Measurements from ENCODE around the gene FAM76A.
"Not testable (repeated sequence)": the region's sequence is repeated elsewhere in the genome, so short reads cannot be mapped to it uniquely, and the experiment has no call there.

The FAM76A gene

GRCh38 chr1:27778056-27778455 is 52.3 kb downstream of the FAM76A start:
- DNase-seq (ENCODE audit: low read depth in 2 of 2): no peak

GRCh38 chr1:27779122-27779521 is 53.4 kb downstream of the FAM76A start:
- no peak for DNase-seq (ENCODE audit: low read depth in 2 of 2)

DNA sequence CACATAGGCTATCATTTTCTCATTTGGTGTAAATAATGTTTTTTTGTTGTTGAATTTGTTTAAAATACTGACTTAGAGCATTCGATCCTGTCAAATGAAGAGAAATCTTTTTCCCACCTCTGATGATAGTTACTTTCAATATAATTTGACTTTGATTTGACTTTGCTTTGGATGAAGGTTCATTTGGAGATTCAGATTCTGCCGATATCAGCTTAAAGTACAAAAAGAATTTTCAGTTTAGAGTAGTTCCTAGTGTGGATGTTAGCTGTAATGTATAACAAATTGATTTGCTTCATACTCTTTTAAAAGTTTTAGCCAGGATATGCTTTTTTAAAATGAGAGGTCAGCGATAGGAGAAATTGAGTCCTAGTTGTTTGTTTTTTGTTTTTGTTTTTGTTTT is 57.2 kb downstream of the FAM76A start:
- DNase-seq (ENCODE audit: low read depth in 2 of 2): no peak

DNA sequence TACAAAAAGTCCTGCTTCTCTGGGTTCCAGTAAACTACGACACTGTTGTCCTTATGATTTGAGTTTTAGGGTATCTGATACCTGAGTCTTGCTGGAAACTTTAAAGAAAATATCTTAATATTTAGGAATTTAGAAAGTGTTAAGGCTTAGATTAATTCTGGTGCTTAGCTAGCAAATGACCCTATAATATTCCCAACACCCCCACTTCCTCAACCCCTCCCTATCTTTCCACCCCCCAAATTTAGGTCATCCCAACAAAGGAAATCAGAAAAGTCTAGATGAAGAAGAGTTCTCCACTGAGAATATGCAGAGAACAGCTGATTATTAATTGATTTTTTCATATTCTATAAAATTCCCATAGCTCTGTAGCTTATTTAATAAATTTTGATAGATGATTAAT is 58.9 kb downstream of the FAM76A start:
- DNase-seq (ENCODE audit: low read depth in 2 of 2): no peak

DNA sequence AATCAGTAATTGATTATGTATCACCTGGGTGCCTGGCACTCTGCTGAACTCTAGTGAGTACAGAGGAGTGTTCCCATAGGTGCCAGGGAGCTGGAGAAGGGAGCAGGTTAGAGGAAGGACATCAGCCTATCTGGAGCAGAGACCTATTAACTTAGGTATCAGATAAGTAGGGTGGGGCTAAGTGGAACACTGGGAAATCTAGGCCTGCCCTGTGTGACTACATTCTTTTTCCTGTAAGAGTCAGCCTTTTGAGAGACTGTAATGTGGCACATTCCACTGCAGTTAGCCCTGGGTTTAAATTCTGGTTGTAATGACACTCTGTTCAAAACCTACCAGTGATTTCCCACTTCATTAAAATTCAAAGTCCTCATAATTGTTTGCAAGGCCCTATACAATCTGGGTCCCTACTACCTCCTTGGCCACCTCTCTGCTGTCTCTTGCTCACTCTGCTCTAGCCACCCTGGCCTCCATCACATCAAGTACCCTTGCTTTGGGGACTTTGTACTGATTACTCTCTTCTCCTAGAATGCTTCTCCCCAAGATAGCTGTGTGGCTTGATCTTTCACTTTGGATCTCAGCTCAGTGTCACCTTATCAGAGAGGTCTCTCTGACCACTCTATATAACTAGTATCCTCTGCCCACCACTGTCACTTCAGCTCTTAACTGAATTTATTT is 60.2 kb downstream of the FAM76A start:
- no peak for DNase-seq (ENCODE audit: low read depth in 2 of 2)

DNA sequence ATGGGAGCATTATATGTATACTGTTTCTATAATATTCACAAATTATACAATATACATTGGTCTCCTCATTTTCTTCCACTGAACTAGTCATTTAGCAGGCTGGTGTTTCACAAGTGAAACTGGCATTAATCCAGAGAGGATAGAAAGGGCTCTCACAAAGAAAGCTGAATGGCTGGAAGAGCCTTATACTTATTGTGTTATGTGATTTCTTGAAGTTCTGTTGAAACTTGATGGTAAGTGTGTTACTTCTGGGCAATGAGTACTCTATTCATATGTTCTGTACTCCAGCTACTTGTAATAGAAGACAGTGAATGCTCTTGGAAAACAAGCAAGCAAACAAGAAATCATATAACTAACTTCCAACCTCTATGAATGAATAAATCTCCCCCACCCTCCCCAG is 62.1 kb downstream of the FAM76A start:
- DNase-seq (ENCODE audit: low read depth in 2 of 2): no peak

DNA sequence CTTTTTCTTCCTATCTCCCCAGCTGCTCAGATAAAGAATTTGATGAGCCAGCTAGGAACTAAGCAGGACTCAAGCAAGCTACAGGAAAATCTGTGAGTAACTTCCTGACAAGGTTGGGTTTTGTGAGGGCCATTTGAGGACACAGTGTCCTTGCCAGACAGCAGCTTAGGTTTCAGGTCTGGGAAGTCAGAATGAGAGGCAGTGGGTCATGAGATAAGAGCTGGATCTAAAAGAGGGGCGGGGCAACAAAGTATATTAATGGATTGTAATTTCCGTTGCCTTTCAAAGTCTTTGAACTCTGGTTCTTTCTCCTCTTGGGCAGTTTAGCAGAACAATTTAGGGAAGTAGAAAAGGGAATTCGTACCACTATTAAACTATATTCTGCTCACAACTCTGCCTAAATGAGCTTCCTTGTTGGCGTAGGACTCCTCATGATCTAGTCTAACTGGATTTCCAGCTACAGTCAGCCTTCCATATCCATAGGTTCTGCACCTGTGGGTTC is 63.8 kb downstream of the FAM76A start:
- no peak for DNase-seq (ENCODE audit: low read depth in 2 of 2)

DNA sequence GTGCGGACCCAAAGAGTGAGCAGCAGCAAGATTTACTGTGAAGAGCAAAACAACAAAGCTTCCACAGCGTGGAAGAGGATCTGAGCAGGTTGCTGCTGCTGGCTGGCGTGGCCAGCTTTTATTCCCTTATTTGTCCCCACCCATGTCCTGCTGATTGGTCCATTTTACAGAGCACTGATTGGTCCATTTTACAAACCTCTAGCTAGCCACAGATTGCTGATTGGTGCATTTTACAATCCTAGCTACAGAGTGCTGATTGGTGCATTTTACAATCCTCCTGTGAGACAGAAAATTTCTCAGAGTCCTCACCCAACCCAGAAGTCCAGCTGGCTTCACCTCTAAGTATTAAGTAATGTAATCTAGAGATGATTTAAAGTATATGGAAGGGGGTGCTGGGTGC is 64.5 kb downstream of the FAM76A start:
- not testable (repeated sequence) for DNase-seq (ENCODE audit: low read depth in 2 of 2)

DNA sequence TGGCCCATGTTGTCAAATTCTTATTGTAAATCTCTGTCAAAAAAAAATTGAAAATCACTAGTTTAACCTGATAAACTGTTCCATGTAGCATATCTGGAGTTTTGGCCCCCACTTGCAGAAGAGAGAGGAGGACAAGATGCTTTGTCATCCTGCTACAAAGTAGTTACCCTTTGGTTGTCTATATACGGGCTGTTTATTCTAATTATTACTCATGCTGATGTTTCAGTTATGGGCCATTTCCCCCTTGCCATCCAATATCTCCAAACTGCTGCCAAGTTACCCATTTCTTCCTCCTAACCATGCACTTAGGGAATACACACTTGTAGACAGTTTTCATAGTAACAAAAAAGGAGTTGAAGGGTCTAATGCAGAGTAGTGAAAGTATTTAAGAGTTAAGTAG is 69.8 kb downstream of the FAM76A start:
- no peak for DNase-seq (ENCODE audit: low read depth in 2 of 2)

DNA sequence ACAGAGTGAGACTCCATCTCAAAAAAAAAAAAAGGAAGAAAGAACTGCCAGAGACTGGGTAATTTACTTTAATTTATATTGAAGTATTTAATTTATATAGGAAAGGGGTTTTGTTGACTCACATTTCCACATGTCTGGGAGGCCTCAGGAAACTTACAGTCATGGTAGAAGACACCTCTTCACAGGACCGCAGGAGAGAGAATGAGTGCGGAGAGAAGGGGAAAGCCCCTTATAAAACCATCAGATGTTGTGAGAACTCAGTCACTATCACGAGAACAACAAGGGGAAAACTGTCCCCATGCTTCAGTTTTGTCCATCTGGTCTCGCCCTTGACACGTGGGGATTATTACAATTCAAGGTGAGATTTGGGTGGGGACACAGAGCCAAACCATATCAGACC is 79.0 kb downstream of the FAM76A start:
- no peak for DNase-seq (ENCODE audit: low read depth in 2 of 2)

DNA sequence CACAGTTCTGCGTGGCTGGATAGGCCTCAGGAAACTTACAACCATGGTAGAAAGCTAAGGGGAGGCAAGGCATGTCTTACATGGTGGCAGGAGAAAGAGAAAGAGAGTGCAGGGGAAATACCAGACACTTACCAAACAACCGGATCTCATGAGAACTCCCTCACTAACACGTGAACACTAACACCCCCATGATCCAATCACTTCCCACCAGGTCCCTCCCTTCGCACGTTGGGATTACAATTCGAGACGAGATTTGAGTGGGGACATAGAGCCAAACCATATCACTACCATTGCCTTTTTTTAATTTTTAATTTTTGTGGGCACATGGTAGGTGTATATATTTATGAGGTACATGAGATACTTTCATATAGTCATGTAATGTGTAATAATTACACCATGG is 81.0 kb downstream of the FAM76A start:
- DNase-seq (ENCODE audit: low read depth in 2 of 2): no peak

- DNase-seq (ENCODE audit: low read depth in 2 of 2): no peak
Measured at GRCh38 chr1:27807385-27807784, 81.6 kb downstream of the FAM76A start.

GRCh38 chr1:27808131-27808530 is 82.4 kb downstream of the FAM76A start:
- DNase-seq (ENCODE audit: low read depth in 2 of 2): not testable (repeated sequence)

DNA sequence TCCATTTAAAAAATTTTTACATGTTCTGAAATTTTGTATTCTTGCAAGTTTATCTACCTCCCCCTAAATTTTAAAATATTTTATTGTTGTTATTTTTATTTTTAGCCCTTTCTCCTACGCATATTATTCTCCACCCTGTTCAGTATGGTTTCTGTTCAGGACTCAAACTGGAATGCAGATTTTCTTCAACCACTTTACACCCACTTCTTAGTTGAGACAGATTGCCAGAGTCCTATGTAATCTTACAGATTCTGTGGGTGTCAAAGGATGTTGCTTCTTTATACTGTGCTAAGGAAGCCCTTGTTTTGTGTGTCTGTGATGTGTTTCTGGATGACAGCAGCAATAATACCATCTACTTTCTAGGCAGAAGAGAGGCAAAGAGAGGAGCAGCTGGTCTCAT is 84.1 kb downstream of the FAM76A start:
- no peak for DNase-seq (ENCODE audit: low read depth in 2 of 2)

GRCh38 chr1:27811741-27812500 is 86.2 kb downstream of the FAM76A start:
- DNase-seq (ENCODE audit: low read depth in 2 of 2): no peak

Data from stimulated activated CD8-positive, alpha-beta memory T cell treated with anti-CD3 and anti-CD28 coated beads, Interleukin-15, amount 100 ng/mL, for 4 hours (primary cell).